Right lobe of liver (tissue), 6 donors: ENCODE results near the gene ZBTB21. TPM values are rescaled to one million over a fixed set of nuclear protein-coding genes. Genes with fewer than 3 reads are reported as not detected.
A peak's percentile ranks its signal among the peaks of the same experiment; 100 is the strongest.

Experiments used
- ATAC-seq, 4 donors: fragments of 200-7000 bp; cut with Tn5 transposase; one replicate each; pipeline ENCODE4 v1.9.1; 2020; ENCODE audit warnings: mild to moderate bottlenecking in 4 of 4, moderate library complexity in 4 of 4
- DNase-seq, 3 donors: peaks; one replicate each; pipeline ENCODE4 v3.0.0-alpha.2; 2020
- H3K27ac ChIP-seq, 3 donors: fragments of 200-600 bp; one replicate each; pipeline ENCODE4 v1.8.0; 2022
- H3K27me3 ChIP-seq, 2 donors: fragments of 200-600 bp; one replicate each; pipeline ENCODE4 v1.8.0; 2022
- H3K36me3 ChIP-seq, 4 donors: fragments of 200-600 bp; sonication (generic) in 1 of 4; one replicate each; pipeline versions ENCODE4 v1.5.1 to v1.8.0; 2017 to 2022; ENCODE audit warnings: control low read depth in 1 of 4
- H3K4me1 ChIP-seq, 4 donors: fragments of 200-600 bp; sonication (generic) in 1 of 4; one replicate each; pipeline versions ENCODE4 v1.5.1 to v1.8.0; 2017 to 2022; ENCODE audit warnings: control low read depth in 1 of 4
- H3K4me3 ChIP-seq, 3 donors: fragments of 200-600 bp; one replicate each; pipeline ENCODE4 v1.8.0; 2022
- H3K9me3 ChIP-seq, 4 donors: fragments of 200-600 bp; sonication (generic) in 1 of 4; one replicate each; pipeline versions ENCODE4 v1.5.1 to v1.8.0; 2017 to 2022; ENCODE audit warnings: control low read depth in 1 of 4
- POLR2A ChIP-seq: fragments of 450-650 bp; IDR thresholded peaks from one replicate; pipeline ENCODE4 v1.6.1; 2017; ENCODE audit warnings: antibody characterized with exemption, mild to moderate bottlenecking
- WGBS: methylation state at CpG from one replicate; pipeline ENCODE4 v1.1.6; 2018; ENCODE audit warnings: low coverage, low lambda C conversion rate; ENCODE audit not compliant: insufficient coverage; ENCODE audit errors: missing lambda C conversion rate; 5-methylcytosine and 5-hydroxymethylcytosine counted together
- intact Hi-C, 2 donors: fragments of 100-400 bp; cut with DNase I; formaldehyde crosslinking; loops; one replicate each; pipeline versions ENCODE4 v1.11.2 to v1.14.1; 2022
- total RNA-seq, 6 experiments: library from RNA; depleted of rRNA in 2 of 6; stranded (reverse); fragments of >200 nt in 2 of 6; fragmentation: NEBNext Ultra II Directional in 3 of 6; extraction: Animal tissue kit (Norgen Biotek cat#: 25700) in 3 of 6; gene quantifications; one replicate each; pipeline versions ENCODE4 v1.1.0 to v1.2.4, GENCODE V29; 2016 to 2023
- TF ChIP-seq, protein P1 (sequence below), 4 donors: fragments of 200-600 bp in 3 of 4; fragments of 450-650 bp in 1 of 4; IDR thresholded peaks; one replicate each; pipeline versions ENCODE4 v1.5.1 to v1.8.0; 2016 to 2022; ENCODE audit warnings: antibody characterized with exemption in 4 of 4, mild to moderate bottlenecking in 2 of 4
- donor health status: DM: no; HTN: yes; CAD: no.
- donor health status: DM: no; HTN: no; CAD: no.
- donor health status: DM: no; HTN: no; CAD: no.
- donor health status: DM: no; HTN: yes; CAD: no.
- donor health status: DM: no; HTN: yes; CAD: no.

The ZBTB21 gene
- total RNA-seq, 6 experiments from 2014 or later = 3.0 to 28.5 (median 11.2) TPM

DNA sequence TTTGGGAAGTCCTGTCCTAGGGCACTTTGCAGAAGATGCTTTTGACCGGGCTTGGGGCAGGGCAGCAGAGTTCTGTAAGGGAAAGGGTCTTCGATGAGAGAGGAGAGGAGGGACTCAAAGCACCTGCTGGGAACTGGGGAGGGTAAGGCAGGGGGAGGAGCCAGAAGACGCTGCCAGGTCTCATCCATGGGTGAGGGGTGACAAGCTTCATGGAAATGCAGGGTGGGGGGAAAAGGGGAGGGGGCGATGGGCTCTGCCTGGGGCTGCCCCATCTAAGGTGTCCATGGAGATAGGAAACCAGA, 35.5 kb downstream of the ZBTB21 start:
- TF ChIP-seq POLR2A = no peak
- TF ChIP-seq, protein P1, sequence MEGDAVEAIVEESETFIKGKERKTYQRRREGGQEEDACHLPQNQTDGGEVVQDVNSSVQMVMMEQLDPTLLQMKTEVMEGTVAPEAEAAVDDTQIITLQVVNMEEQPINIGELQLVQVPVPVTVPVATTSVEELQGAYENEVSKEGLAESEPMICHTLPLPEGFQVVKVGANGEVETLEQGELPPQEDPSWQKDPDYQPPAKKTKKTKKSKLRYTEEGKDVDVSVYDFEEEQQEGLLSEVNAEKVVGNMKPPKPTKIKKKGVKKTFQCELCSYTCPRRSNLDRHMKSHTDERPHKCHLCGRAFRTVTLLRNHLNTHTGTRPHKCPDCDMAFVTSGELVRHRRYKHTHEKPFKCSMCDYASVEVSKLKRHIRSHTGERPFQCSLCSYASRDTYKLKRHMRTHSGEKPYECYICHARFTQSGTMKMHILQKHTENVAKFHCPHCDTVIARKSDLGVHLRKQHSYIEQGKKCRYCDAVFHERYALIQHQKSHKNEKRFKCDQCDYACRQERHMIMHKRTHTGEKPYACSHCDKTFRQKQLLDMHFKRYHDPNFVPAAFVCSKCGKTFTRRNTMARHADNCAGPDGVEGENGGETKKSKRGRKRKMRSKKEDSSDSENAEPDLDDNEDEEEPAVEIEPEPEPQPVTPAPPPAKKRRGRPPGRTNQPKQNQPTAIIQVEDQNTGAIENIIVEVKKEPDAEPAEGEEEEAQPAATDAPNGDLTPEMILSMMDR (IDR thresholded peaks at IDR 0.05) = no peak
- Histone ChIP-seq H3K9me3 (no peaks in the 10 kb centered on the region), H3K27me3 (no peaks in the 10 kb centered on the region), H3K4me3 (no peak overlapping the region), H3K4me1 (no peaks in the 10 kb centered on the region), H3K27ac (no peak overlapping the region), H3K36me3 (no peaks in the 10 kb centered on the region)
- intact Hi-C loops = no loop called here
- WGBS = 77% methylated on average over 3 of the region's 4 CpGs
- no peak for ATAC-seq
- DNase-seq = peak in 1 of 3 donors; percentile 35

DNA sequence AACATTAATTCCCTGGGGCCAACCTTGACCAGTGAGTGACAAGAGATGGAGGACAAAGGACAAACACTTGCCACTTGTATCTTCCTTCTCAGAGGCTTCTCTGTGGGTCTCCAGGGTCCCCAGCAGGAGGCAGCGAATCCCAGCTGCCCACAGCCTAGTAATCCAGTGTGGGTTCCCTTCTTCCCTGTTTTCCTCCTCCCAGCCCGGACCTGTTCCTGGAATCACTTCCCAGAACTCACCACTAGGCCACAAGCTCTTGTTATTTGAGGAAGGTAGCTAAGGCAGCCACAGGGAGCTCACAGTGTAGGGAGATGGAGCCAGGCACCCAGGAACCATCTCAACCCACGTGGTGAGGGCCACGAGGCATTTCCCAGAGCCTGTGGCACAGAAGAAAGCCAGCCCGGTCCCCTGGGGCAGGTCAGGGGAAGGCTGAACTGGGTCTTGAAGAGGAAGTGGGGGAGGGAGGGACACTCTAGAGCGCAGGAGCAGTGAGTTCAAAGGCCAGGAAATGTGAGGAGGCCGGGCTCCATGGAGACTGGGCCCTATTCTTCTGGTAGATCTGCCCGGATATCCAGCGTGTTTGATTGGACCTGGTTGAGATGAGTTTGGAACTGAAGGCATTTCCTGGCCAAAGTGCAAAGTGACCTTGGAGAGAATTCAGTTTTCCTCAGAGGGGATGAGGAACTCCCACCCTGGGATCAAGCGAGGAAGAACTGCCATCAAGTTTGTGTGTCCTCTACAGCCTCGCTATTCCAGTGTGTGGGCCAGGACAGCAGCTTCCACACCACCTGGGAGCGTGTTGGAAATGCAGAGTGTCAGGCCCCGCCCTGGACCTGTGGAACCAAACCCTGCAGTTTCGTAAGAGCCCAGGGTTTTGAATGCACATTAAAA, 36.1 kb downstream of the ZBTB21 start:
- intact Hi-C loops = no loop called here

DNA sequence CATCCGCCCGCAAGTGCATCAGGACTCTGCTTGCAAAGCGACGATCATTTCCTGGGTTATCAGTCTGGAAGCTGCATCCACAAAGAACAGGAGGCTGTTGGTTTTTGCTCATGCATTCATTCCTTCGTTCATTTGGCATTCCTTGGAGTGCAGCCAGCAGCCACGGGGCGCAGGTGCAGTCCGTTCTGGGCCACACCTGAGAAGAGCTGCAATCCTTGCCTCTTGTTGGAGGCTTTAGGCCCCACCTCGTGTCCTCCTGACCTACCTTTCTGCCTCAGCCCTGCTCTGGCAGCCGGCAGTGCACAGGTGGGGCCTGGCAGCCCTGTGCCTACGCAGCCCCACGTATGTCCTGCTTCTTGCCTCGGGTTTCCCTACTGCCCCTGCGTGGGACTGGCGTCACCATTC, 36.7 kb downstream of the ZBTB21 start:
- Histone ChIP-seq H3K36me3 (no peaks in the 10 kb centered on the region), H3K9me3 (no peaks in the 10 kb centered on the region), H3K4me1 (no peaks in the 10 kb centered on the region), H3K27me3 (no peaks in the 10 kb centered on the region), H3K4me3 (no peak overlapping the region), H3K27ac (no peak overlapping the region)
- 30% methylated on average over 2 of the region's 15 CpGs for WGBS
- ATAC-seq (no peak), DNase-seq (peak in 1 of 3 donors; percentile 41)
- intact Hi-C loops = no loop called here
- no peak for TF ChIP-seq POLR2A
- TF ChIP-seq, protein P1 (IDR thresholded peaks at IDR 0.05) = no peak

More for the DNA sequence above, 36.1 kb downstream of the ZBTB21 start:
- no peak for TF ChIP-seq POLR2A
- TF ChIP-seq, protein P1 (IDR thresholded peaks at IDR 0.05) = no peak
- Histone ChIP-seq H3K4me3 (no peak overlapping the region), H3K36me3 (no peaks in the 10 kb centered on the region), H3K4me1 (no peaks in the 10 kb centered on the region), H3K27ac (no peak overlapping the region), H3K27me3 (no peaks in the 10 kb centered on the region), H3K9me3 (no peaks in the 10 kb centered on the region)
- WGBS = 45% methylated on average over 8 of the region's 14 CpGs
- ATAC-seq = peak; percentile 69 to 82 (median 75)
- DNase-seq = peak in 1 of 3 donors; percentile 45

DNA sequence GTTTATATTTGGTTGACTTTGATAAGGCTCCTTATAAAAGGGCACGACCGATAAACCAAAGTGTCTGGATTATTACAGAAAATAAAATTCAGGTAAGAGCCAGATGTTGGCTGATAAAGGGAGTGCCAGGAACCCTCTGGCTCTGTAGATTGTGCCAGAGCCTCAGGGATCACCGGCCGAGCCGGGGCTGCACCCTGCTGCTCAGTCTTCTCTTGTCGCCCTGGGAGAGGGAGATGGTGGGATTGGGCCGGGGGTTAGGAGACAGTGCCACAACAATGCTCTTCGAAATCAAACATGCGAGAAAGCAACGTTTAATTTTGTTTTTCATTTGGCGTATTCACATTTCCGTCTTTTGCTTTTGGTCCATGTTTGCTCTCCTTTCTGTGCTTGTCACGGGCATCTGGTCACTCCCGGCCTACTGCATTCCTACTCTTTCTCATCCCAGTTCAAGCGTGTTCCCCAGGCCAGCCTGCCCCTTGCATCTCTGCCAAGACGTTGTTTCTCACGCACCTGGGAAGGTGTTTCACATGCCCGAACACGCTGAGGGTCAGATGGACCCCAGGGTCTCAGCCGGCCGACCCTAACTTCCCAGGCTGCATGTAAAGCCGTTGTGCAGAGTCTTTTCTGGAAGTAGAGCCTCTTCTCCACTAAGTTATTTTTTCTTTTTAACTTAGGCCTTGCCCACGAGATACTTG, 37.5 kb downstream of the ZBTB21 start:
- Histone ChIP-seq H3K4me3 (no peak overlapping the region), H3K9me3 (no peaks in the 10 kb centered on the region), H3K4me1 (no peaks in the 10 kb centered on the region), H3K27me3 (no peaks in the 10 kb centered on the region), H3K27ac (no peak overlapping the region), H3K36me3 (no peaks in the 10 kb centered on the region)
- intact Hi-C loops = no loop called here
- 88% methylated on average over 17 of the region's 23 CpGs for WGBS
- DNase-seq = peak in 1 of 3 donors; percentile 28
- no peak for TF ChIP-seq POLR2A
- TF ChIP-seq, protein P1 (IDR thresholded peaks at IDR 0.05) = no peak
- no peak for ATAC-seq
